Vagina (tissue), 2 donors: Measurements from ENCODE around the gene EXOC6B. TPM values are rescaled to one million over a fixed set of nuclear protein-coding genes. Genes with fewer than 3 reads are reported as not detected.

ENCODE experiments used
- DNase-seq, 2 donors: peaks; one replicate each; pipeline ENCODE4 v3.0.0-alpha.2; 2017; ENCODE audit errors: extremely low spot score in 2 of 2
- H3K27ac ChIP-seq: fragments of 200-600 bp; sonication (generic); one replicate; pipeline ENCODE4 v1.5.1; 2019
- H3K27me3 ChIP-seq: fragments of 200-600 bp; sonication (generic); one replicate; pipeline ENCODE4 v1.5.1; 2019
- H3K36me3 ChIP-seq, 2 donors: fragments of 200-600 bp; sonication (generic); one replicate each; pipeline ENCODE4 v1.5.1; 2017 to 2019
- H3K4me1 ChIP-seq: fragments of 200-600 bp; sonication (generic); one replicate; pipeline ENCODE4 v1.5.1; 2019
- H3K4me3 ChIP-seq, 2 donors: fragments of 200-600 bp; sonication (generic); 1 replicate in 1 of 2; 2 replicates in 1 of 2; pipeline ENCODE4 v1.5.1; 2016 to 2019
- H3K9me3 ChIP-seq: fragments of 200-600 bp; sonication (generic); one replicate; pipeline ENCODE4 v1.5.1; 2019
- POLR2A ChIP-seq, 2 donors: fragments of 450-650 bp; IDR thresholded peaks; one replicate each; pipeline ENCODE4 v1.6.1; 2017; ENCODE audit warnings: antibody characterized with exemption in 2 of 2, mild to moderate bottlenecking in 2 of 2, moderate library complexity in 2 of 2
- POLR2AphosphoS5 ChIP-seq, 2 donors: sonication (generic); formaldehyde crosslinking; IDR thresholded peaks; one replicate each; pipeline ENCODE4 v1.9.0; 2017; ENCODE audit warnings: antibody characterized with exemption in 2 of 2, mild to moderate bottlenecking in 2 of 2, low read depth in 1 of 2; ENCODE audit not compliant: insufficient read depth in 1 of 2
- intact Hi-C: fragments of 100-400 bp; cut with DNase I; formaldehyde crosslinking; loops from one replicate; pipeline ENCODE4 v1.15.1; 2023
- total RNA-seq: library from RNA; depleted of rRNA; stranded (reverse); fragments of >200 nt; gene quantifications from one replicate; pipeline ENCODE4 v1.2.3, GENCODE V29; 2016
- TF ChIP-seq, protein P1 (sequence below), 3 experiments: fragments of 450-650 bp in 2 of 3; fragments of 200-600 bp in 1 of 3; sonication (generic) in 1 of 3; IDR thresholded peaks; one replicate each; pipeline ENCODE4 v1.5.1; 2017 to 2019; ENCODE audit warnings: antibody characterized with exemption in 3 of 3, mild to moderate bottlenecking in 2 of 3, moderate library complexity in 2 of 3

EXOC6B gene
- total RNA-seq, 1 donor from 2014 or later: 41.5 TPM

DNA sequence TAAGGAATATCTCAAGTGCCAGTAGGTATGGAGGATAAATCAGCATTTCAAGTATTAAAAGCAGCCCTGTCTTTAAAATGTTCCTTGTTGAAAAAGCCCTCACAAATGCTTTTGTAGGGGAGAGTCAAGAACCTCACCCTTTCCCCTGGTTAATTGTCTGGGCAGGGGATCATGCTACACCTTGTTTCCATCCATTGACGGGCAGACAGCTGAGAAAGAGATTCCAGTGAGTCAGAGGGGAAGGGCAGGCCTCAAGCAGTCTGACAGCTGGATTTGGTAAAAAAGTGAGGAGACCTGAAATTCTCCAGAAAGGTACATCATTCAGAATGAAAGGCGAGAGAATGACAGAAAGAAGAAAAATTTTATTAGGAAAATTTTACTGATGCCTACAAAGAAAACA lies 475.0 kb downstream of the EXOC6B start:
- TF ChIP-seq POLR2AphosphoS5 (IDR thresholded peaks at IDR 0.05; ENCODE audit: insufficient read depth in 1 of 2, low read depth in 1 of 2): no peak
- TF ChIP-seq POLR2A (IDR thresholded peaks at IDR 0.05): no peak
- TF ChIP-seq, protein P1, sequence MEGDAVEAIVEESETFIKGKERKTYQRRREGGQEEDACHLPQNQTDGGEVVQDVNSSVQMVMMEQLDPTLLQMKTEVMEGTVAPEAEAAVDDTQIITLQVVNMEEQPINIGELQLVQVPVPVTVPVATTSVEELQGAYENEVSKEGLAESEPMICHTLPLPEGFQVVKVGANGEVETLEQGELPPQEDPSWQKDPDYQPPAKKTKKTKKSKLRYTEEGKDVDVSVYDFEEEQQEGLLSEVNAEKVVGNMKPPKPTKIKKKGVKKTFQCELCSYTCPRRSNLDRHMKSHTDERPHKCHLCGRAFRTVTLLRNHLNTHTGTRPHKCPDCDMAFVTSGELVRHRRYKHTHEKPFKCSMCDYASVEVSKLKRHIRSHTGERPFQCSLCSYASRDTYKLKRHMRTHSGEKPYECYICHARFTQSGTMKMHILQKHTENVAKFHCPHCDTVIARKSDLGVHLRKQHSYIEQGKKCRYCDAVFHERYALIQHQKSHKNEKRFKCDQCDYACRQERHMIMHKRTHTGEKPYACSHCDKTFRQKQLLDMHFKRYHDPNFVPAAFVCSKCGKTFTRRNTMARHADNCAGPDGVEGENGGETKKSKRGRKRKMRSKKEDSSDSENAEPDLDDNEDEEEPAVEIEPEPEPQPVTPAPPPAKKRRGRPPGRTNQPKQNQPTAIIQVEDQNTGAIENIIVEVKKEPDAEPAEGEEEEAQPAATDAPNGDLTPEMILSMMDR (IDR thresholded peaks at IDR 0.05): no peak
- no peak for DNase-seq
- Histone ChIP-seq H3K9me3 (no peaks in the 10 kb centered on the region), H3K27me3 (no peaks in the 10 kb centered on the region), H3K27ac (no peak overlapping the region), H3K36me3 (no peaks in the 10 kb centered on the region), H3K4me3 (no peak overlapping the region), H3K4me1 (no peaks in the 10 kb centered on the region)
- intact Hi-C loops: no loop called here

- TF ChIP-seq POLR2AphosphoS5 (IDR thresholded peaks at IDR 0.05; ENCODE audit: insufficient read depth in 1 of 2, low read depth in 1 of 2): no peak
- TF ChIP-seq, protein P1 (IDR thresholded peaks at IDR 0.05): no peak
- no peak for TF ChIP-seq POLR2A (IDR thresholded peaks at IDR 0.05)
- Histone ChIP-seq H3K9me3 (no peaks in the 10 kb centered on the region), H3K27ac (no peak overlapping the region), H3K4me3 (no peak overlapping the region), H3K36me3 (no peaks in the 10 kb centered on the region), H3K27me3 (no peaks in the 10 kb centered on the region), H3K4me1 (no peaks in the 10 kb centered on the region)
- intact Hi-C loops: no loop called here
- no peak for DNase-seq
Observed at GRCh38 chr2:72349016-72349415, 476.8 kb downstream of the EXOC6B start.

DNA sequence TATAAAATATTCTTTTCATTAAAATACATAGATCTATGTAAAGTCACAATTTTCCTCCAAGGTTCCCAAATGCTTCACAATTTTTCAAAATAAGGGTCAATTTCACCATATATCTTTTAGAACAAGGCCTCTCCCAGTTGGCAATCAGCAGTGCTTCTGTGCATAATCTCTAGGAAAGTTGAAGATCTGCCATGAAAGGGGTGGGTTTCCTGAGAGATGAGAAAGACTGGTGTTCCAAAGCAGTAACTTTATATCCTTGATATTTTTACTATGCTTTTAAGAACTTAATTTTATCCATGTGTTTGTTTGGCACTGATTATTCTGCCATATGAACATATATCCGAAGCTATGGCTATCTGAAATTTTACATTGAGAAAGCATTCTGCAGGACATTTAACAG lies 478.8 kb downstream of the EXOC6B start:
- Histone ChIP-seq H3K4me3 (no peak overlapping the region), H3K27me3 (no peaks in the 10 kb centered on the region), H3K9me3 (no peaks in the 10 kb centered on the region), H3K36me3 (no peaks in the 10 kb centered on the region), H3K27ac (no peak overlapping the region), H3K4me1 (no peaks in the 10 kb centered on the region)
- TF ChIP-seq POLR2AphosphoS5 (IDR thresholded peaks at IDR 0.05; ENCODE audit: insufficient read depth in 1 of 2, low read depth in 1 of 2) (no peak), POLR2A (IDR thresholded peaks at IDR 0.05) (no peak)
- TF ChIP-seq, protein P1 (IDR thresholded peaks at IDR 0.05): no peak
- no peak for DNase-seq
- intact Hi-C loops: no loop called here

- Histone ChIP-seq H3K4me3 (no peak overlapping the region), H3K36me3 (no peaks in the 10 kb centered on the region), H3K9me3 (no peaks in the 10 kb centered on the region), H3K27ac (no peak overlapping the region), H3K4me1 (no peaks in the 10 kb centered on the region), H3K27me3 (no peaks in the 10 kb centered on the region)
- intact Hi-C loops: no loop called here
- TF ChIP-seq POLR2AphosphoS5 (IDR thresholded peaks at IDR 0.05; ENCODE audit: insufficient read depth in 1 of 2, low read depth in 1 of 2): no peak
- TF ChIP-seq, protein P1 (IDR thresholded peaks at IDR 0.05): no peak
- DNase-seq: no peak
Observed at GRCh38 chr2:72341639-72342038, 484.2 kb downstream of the EXOC6B start.

DNA sequence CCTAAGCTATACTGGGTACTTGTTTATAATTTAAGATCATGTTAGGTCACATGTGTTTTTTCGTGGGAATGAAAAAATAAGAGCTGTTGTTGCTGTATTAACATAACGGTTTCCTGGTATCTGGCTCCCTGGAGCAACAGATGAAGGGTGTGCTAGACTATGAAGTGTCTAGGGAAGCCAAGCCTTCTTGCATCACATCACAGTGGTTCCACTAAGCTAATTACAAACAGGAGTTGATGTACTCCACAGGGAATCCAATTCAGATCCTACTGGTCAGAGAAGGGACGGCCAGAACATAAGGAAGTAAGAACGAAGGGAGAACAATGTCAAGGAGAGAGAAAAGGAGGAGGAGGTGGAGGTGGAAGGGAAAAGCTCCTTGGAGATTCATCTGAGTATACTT lies 485.2 kb downstream of the EXOC6B start:
- H3K9me3 ChIP-seq: no peaks in the 10 kb centered on the region
- H3K27ac ChIP-seq: no peak overlapping the region
- H3K4me3 ChIP-seq: no peak overlapping the region
- TF ChIP-seq, protein P1 (IDR thresholded peaks at IDR 0.05): no peak
- TF ChIP-seq POLR2A (IDR thresholded peaks at IDR 0.05): no peak
- no peaks in the 10 kb centered on the region for H3K27me3 ChIP-seq
- intact Hi-C loops: no loop called here
- DNase-seq: no peak
- no peaks in the 10 kb centered on the region for H3K4me1 ChIP-seq
- no peaks in the 10 kb centered on the region for H3K36me3 ChIP-seq
